PC-9 (cell line): Measurements from ENCODE around the gene CD6. TPM values are rescaled to one million over a fixed set of nuclear protein-coding genes. Genes with fewer than 3 reads are reported as not detected.

Source experiments
- BruUV-seq: library from RNA; stranded (reverse); fragments of 400-500 nt; replicated peaks from 2 replicates; lab custom pipeline; 2021; lab: Mats Ljungman, UMichigan
- CTCF ChIA-PET: fragments of 300-600 bp; sonication (Branson Sonifier 250); formaldehyde crosslinking; loops from one replicate; lab custom pipeline; 2022; ENCODE audit warnings: antibody characterized with exemption; lab: Charles Lee
- POLR2A ChIA-PET: fragments of 300-600 bp; sonication (Branson Sonifier 250); formaldehyde crosslinking; loops from one replicate; lab custom pipeline; 2022; ENCODE audit warnings: antibody characterized with exemption; ENCODE audit not compliant: unreplicated experiment; lab: Charles Lee
- DNase-seq, 2 experiments: peaks; one replicate each; pipeline versions ENCODE4 v3.0.0 to v3.0.0-alpha.2; 2015 to 2022; ENCODE audit warnings: mixed read lengths in 1 of 2
- H2AFZ ChIP-seq: fragments of 200-600 bp; sonication (generic); 2 replicates; pipeline ENCODE4 v1.8.1; 2017; ENCODE audit warnings: antibody characterized with exemption
- H3F3A ChIP-seq: fragments of 200-600 bp; sonication (generic); 2 replicates; pipeline ENCODE4 v1.8.1; 2017; ENCODE audit warnings: antibody characterized with exemption, mild to moderate bottlenecking, low read depth; ENCODE audit not compliant: insufficient read depth
- H3K27ac ChIP-seq: fragments of 200-600 bp; sonication (generic); 2 replicates; pipeline ENCODE4 v1.6.1; 2016; ENCODE audit warnings: mixed run types
- H3K27me3 ChIP-seq: fragments of 200-600 bp; sonication (generic); 2 replicates; pipeline ENCODE4 v1.6.1; 2016; ENCODE audit warnings: low read depth, mixed run types; ENCODE audit not compliant: insufficient read depth
- H3K36me3 ChIP-seq: fragments of 200-600 bp; sonication (generic); 2 replicates; pipeline ENCODE4 v1.6.1; 2016; ENCODE audit warnings: low read depth, mixed run types
- H3K4me1 ChIP-seq: fragments of 200-600 bp; sonication (generic); replicated peaks from 2 replicates; pipeline ENCODE4 v1.6.1; 2016; ENCODE audit warnings: mixed run types; ENCODE audit not compliant: insufficient read depth
- H3K4me2 ChIP-seq: fragments of 200-600 bp; sonication (generic); 2 replicates; pipeline ENCODE4 v1.6.1; 2017; ENCODE audit warnings: mixed run types
- H3K4me3 ChIP-seq: fragments of 200-600 bp; sonication (generic); 2 replicates; pipeline ENCODE4 v1.6.1; 2016; ENCODE audit warnings: mixed run types
- H3K79me2 ChIP-seq: fragments of 200-600 bp; sonication (generic); 2 replicates; pipeline ENCODE4 v1.6.1; 2017; ENCODE audit warnings: low read depth, mixed run types
- H3K9me2 ChIP-seq: fragments of 200-600 bp; sonication (generic); 2 replicates; pipeline ENCODE4 v1.8.1; 2017; ENCODE audit warnings: mild to moderate bottlenecking; ENCODE audit not compliant: insufficient read depth
- H3K9me3 ChIP-seq: fragments of 200-600 bp; sonication (generic); 2 replicates; pipeline ENCODE4 v1.8.1; 2016; ENCODE audit warnings: low read depth; ENCODE audit not compliant: insufficient read depth
- H4K20me1 ChIP-seq: fragments of 200-600 bp; sonication (generic); 2 replicates; pipeline ENCODE4 v1.8.1; 2017; ENCODE audit not compliant: insufficient read depth
- CTCF ChIP-seq: fragments of 200-600 bp; sonication (generic); conservative IDR thresholded peaks from 2 replicates; pipeline ENCODE4 v1.6.1; 2017; ENCODE audit warnings: mixed run types, antibody characterized with exemption, mild to moderate bottlenecking, moderate library complexity
- EZH2 ChIP-seq: fragments of 200-600 bp; sonication (generic); IDR thresholded peaks from 2 replicates; pipeline ENCODE4 v1.8.0; 2017; ENCODE audit warnings: antibody characterized with exemption, low read depth
- intact Hi-C: fragments of 100-400 bp; cut with micrococcal nuclease; formaldehyde crosslinking; loops from one replicate; pipeline ENCODE4 v1.10.0; 2022; ENCODE audit not compliant: unreplicated experiment
- total RNA-seq: library from RNA; stranded (reverse); gene quantifications from 2 replicates; pipeline ENCODE4 v1.2.3, GENCODE V29; 2021

The CD6 gene
- total RNA-seq, 1 experiment from 2014 or later, result 0.74 TPM

- Histone ChIP-seq H3K9me3 (no peaks in the 10 kb centered on the region), H2AFZ (no peak overlapping the region), H3K4me1 (peaks cover 26% of the 10 kb centered on the region), H3K36me3 (no peaks in the 10 kb centered on the region), H4K20me1 (no peaks in the 10 kb centered on the region), H3F3A (peaks cover 26% of the 10 kb centered on the region), H3K4me3 (no peak overlapping the region), H3K27me3 (no peaks in the 10 kb centered on the region), H3K27ac (no peak overlapping the region), H3K4me2 (no peak overlapping the region), H3K9me2 (no peaks in the 10 kb centered on the region), H3K79me2 (no peaks in the 10 kb centered on the region)
- intact Hi-C loops, result no loop called here
- TF ChIP-seq CTCF, result no peak
- no peak for TF ChIP-seq EZH2
- TSS peak; percentile 21 for BruUV-seq
- ChIA-PET POLR2A (no interaction called here), CTCF (interaction anchor here (0.6 kb wide), 1 partner anchor 110 kb away, joined by 6 read pairs; no protein-coding TSS in a partner anchor)
- DNase-seq, result no peak
Observed at GRCh38 chr11:60939301-60939700, 32.2 kb upstream of the CD6 start.

- Histone ChIP-seq H3K4me3 (no peak overlapping the region), H3K4me2 (no peak overlapping the region), H4K20me1 (no peaks in the 10 kb centered on the region), H3K27ac (no peak overlapping the region), H2AFZ (no peak overlapping the region), H3K9me3 (no peaks in the 10 kb centered on the region), H3K79me2 (no peaks in the 10 kb centered on the region), H3K36me3 (no peaks in the 10 kb centered on the region), H3F3A (peaks cover 26% of the 10 kb centered on the region), H3K4me1 (peaks cover 26% of the 10 kb centered on the region), H3K9me2 (no peaks in the 10 kb centered on the region), H3K27me3 (no peaks in the 10 kb centered on the region)
- POLR2A ChIA-PET, result interaction anchor here (0.7 kb wide), 1 partner anchor 359 kb away, joined by 6 read pairs; no protein-coding TSS in a partner anchor
- no TSS peak for BruUV-seq
- intact Hi-C loops, result no loop called here
- CTCF ChIA-PET, result interaction anchor here (0.6 kb wide), 1 partner anchor 109 kb away, joined by 6 read pairs; no protein-coding TSS in a partner anchor
- TF ChIP-seq CTCF (no peak), EZH2 (no peak)
- DNase-seq, result peak in 1 of 2 experiments; percentile 21
Observed at GRCh38 chr11:60939855-60940254, 31.6 kb upstream of the CD6 start.

- Histone ChIP-seq H3K4me3 (no peak overlapping the region), H3F3A (peaks cover 26% of the 10 kb centered on the region), H3K27me3 (no peaks in the 10 kb centered on the region), H3K36me3 (no peaks in the 10 kb centered on the region), H3K4me2 (peak overlapping the region; percentile 76; the same call in 1 of the 2 replicates), H2AFZ (no peak overlapping the region), H3K79me2 (no peaks in the 10 kb centered on the region), H3K9me3 (no peaks in the 10 kb centered on the region), H3K27ac (no peak overlapping the region), H3K9me2 (no peaks in the 10 kb centered on the region), H3K4me1 (peaks cover 26% of the 10 kb centered on the region), H4K20me1 (no peaks in the 10 kb centered on the region)
- ChIA-PET POLR2A (interaction anchor here (0.6 kb wide), 1 partner anchor 202 kb away, joined by 3 read pairs; no protein-coding TSS in a partner anchor), CTCF (interaction anchor here (0.6 kb wide), 1 partner anchor 764 kb away, joined by 6 read pairs; no protein-coding TSS in a partner anchor)
- TF ChIP-seq EZH2 (no peak), CTCF (no peak)
- no TSS peak for BruUV-seq
- intact Hi-C loops, result loop anchor here (2.0 kb wide), 1 partner anchor 17 kb away; the partner anchor contains the start of gene TMEM132A
- peak in 1 of 2 experiments; percentile 37 for DNase-seq
Observed at GRCh38 chr11:60941371-60942119, 29.9 kb upstream of the CD6 start.
